Coronary artery (tissue), 2 donors: ENCODE data around the gene RXRB.
A peak's percentile ranks its signal among the peaks of the same experiment; 100 is the strongest.

Experiments used
- DNase-seq: peaks from one replicate; pipeline ENCODE4 v3.0.0-alpha.2; 2017; ENCODE audit warnings: low spot score
- H3K27ac ChIP-seq, 2 donors: fragments of 200-600 bp; sonication (generic); one replicate each; pipeline ENCODE4 v1.5.1; 2016 to 2019
- H3K4me3 ChIP-seq: fragments of 200-600 bp; sonication (generic); 2 replicates; pipeline ENCODE4 v1.5.1; 2016; ENCODE audit warnings: mild to moderate bottlenecking, moderate library complexity
- TF ChIP-seq, protein P1 (sequence below): fragments of 200-600 bp; sonication (generic); IDR thresholded peaks from one replicate; pipeline ENCODE4 v1.5.1; 2019; ENCODE audit warnings: antibody characterized with exemption

Gene RXRB

DNA sequence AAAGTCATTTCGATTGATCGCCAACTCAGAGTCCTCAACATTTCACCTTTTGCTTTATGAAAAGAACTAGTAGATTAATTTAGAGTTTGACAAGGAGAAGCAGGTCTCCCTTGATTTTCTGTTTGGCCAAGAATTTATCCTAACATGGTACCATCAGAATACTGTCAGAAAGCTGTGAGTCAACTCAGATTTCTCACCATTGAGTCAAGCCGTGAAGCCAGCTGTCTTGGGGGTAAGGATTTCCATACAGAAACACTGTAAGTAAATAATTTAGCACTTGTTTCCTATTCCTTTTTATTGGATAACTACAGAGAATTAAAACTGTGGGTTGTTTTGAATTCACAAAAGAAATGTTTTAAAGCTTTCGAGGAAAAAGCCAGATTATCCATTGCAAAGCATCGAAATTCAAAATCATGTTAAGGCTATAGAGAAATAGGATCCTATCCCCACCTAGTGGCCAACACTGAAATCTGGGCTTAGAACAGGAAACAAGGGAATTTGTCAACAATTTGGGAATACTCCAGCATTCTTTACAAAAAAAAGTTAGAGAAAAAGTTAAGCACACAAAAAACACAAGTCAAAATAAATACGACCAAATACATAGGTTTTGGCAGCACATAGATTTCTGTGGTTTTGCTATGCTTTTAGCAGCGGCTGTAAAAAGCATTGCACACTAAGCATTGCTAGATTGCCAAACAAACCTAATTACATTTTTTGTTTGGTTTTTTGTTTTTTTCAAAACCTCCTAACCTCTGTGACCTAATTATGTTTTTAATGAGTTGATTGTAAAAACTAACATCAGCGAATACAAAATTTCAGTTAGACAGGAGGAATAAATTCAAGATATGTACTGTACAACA, 52.4 kb downstream of the RXRB start:
- no peak overlapping the region for H3K27ac ChIP-seq
- no peak overlapping the region for H3K4me3 ChIP-seq
- TF ChIP-seq, protein P1, sequence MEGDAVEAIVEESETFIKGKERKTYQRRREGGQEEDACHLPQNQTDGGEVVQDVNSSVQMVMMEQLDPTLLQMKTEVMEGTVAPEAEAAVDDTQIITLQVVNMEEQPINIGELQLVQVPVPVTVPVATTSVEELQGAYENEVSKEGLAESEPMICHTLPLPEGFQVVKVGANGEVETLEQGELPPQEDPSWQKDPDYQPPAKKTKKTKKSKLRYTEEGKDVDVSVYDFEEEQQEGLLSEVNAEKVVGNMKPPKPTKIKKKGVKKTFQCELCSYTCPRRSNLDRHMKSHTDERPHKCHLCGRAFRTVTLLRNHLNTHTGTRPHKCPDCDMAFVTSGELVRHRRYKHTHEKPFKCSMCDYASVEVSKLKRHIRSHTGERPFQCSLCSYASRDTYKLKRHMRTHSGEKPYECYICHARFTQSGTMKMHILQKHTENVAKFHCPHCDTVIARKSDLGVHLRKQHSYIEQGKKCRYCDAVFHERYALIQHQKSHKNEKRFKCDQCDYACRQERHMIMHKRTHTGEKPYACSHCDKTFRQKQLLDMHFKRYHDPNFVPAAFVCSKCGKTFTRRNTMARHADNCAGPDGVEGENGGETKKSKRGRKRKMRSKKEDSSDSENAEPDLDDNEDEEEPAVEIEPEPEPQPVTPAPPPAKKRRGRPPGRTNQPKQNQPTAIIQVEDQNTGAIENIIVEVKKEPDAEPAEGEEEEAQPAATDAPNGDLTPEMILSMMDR: peak; percentile 26
- no peak for DNase-seq

GRCh38 chr6:33144373-33144772, 56.1 kb downstream of the RXRB start:
- no peak for DNase-seq
- no peak overlapping the region for H3K4me3 ChIP-seq
- no peak overlapping the region for H3K27ac ChIP-seq
- TF ChIP-seq, protein P1: no peak
